Small intestine (tissue), 4 donors: ENCODE measurements around the gene ADPRH. TPM values are rescaled to one million over a fixed set of nuclear protein-coding genes. Genes with fewer than 3 reads are reported as not detected.

Experiments used
- polyA plus RNA-seq, 4 donors: library from polyadenylated mRNA; stranded (reverse) in 3 of 4; unstranded in 1 of 4; fragments of 200-250 nt in 3 of 4; fragments of 120-200 nt in 1 of 4; gene quantifications; one replicate each; pipeline versions ENCODE4 v1.2.1 to v1.2.3, GENCODE V29; 2013
- donor health status: healthy with polysubstance abuse.
- donor health status: Bipolar disorder and iron deficiency.
- donor health status: healthy.

The ADPRH gene
- polyA plus RNA-seq, 4 donors: 0.89 to 5.4 (median 2.1) TPM

Other genes with a start within 250 kb of the ADPRH start
- gene TMEM39A, start 115.9 kb upstream of the ADPRH start, polyA plus RNA-seq: 10 to 100 TPM in 1 of 4 donors, 1 to 10 TPM in 3; 4.2 to 39.5 (median 6.8) TPM
- 10 to 100 TPM in 1 of 4 donors, 1 to 10 TPM in 3; 4.6 to 17.3 (median 9.2) TPM for gene POGLUT1, start 110.5 kb upstream of the ADPRH start, polyA plus RNA-seq
- gene TIMMDC1, start 80.9 kb upstream of the ADPRH start, polyA plus RNA-seq: 10 to 100 TPM; 42.7 to 76.7 (median 61.8) TPM
- gene CD80, start 19.9 kb upstream of the ADPRH start, polyA plus RNA-seq: under 1 TPM in 3 of 4 donors, not detected in 1; 0.21 to 0.53 (median 0.27) TPM
- gene PLA1A, start 18.4 kb downstream of the ADPRH start, polyA plus RNA-seq: 10 to 100 TPM in 1 of 4 donors, 1 to 10 TPM in 1, not detected in 2; 5.0 to 15.3 TPM
- gene POPDC2, start 81.1 kb downstream of the ADPRH start, polyA plus RNA-seq: 1 to 10 TPM; 1.8 to 8.6 (median 3.3) TPM
- 100 to 1,000 TPM in 3 of 4 donors, 10 to 100 TPM in 1; 65.8 to 313 (median 161) TPM for gene COX17, start 97.9 kb downstream of the ADPRH start, polyA plus RNA-seq
- gene CFAP91, start 123.5 kb downstream of the ADPRH start, polyA plus RNA-seq: 1 to 10 TPM in 1 of 4 donors, under 1 TPM in 1, not detected in 2; 0.43 to 3.2 TPM
- gene NR1I2, start 202.6 kb downstream of the ADPRH start, polyA plus RNA-seq: 100 to 1,000 TPM in 2 of 4 donors, 10 to 100 TPM in 2; 37.8 to 166 (median 95.5) TPM